HTR-8/SVneo (cell line): ENCODE results near the gene KIAA0232.
"Not testable (repeated sequence)": the region's sequence is repeated elsewhere in the genome, so short reads cannot be mapped to it uniquely, and the experiment has no call there.

Experiments used
- DNase-seq: peaks from one replicate; pipeline ENCODE4 v3.0.0; 2011; ENCODE audit warnings: low spot score, mixed read lengths; ENCODE audit not compliant: insufficient read length
- FAIRE-seq: peaks from 2 replicates; lab custom pipeline; 2011; peaks lifted over from hg19 to GRCh38; lab: Jason Lieb, UNC

KIAA0232 gene

GRCh38 chr4:6893449-6894085 lies 111.0 kb downstream of the KIAA0232 start:
- no peak for FAIRE-seq
- no peak for DNase-seq

GRCh38 chr4:6894086-6894478 lies 111.6 kb downstream of the KIAA0232 start:
- no peak for DNase-seq
- FAIRE-seq = no peak

DNA sequence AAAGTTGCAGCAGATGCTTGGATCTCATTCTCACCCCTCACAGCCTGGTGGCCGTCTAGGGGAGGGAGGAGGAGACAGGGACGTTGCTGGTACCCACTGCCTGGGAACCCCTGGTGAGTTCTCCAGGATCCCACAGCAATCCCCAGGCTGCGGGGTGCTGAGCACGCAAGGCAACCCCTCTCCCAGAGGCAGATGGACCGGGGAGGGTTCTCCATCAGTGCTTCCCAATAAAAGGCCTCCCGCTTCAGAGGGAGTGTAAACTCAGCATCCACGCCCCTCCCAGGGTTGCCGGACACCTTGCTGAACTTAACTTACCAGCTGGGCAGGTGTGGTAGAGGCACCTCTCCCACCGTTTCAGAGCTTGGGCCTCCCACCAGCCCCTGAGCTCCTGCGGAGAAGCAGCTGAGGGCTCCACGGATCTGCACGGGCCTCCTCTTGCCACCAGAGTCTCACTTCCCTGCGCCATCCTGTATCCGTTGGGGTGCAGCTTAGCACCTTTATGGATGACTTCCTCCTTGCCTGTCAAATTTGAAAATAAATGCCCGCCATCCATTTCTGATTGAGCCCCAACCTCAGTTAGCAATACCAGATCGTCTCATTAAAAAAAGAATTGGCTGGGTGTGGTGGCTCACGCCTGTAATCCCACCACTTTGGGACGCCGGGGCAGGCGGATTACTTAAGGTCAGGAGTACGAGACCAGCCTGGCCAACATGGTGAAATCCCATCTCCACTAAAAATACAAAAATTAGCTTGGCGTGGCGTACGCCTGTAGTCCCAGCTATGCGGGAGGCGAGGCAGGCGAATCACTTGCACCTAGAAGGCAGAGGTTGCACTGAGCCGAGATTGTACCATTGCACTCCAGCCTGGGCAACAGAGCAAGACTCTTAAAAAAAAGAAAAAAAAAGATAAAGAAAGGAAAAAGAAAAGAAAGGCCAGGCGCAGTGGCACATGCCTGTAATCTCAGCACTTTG lies 112.3 kb downstream of the KIAA0232 start:
- no peak for FAIRE-seq
- no peak for DNase-seq

GRCh38 chr4:6896035-6896434 lies 113.5 kb downstream of the KIAA0232 start:
- DNase-seq = no peak
- FAIRE-seq = no peak

GRCh38 chr4:6898763-6899162 lies 116.2 kb downstream of the KIAA0232 start:
- DNase-seq (no peak), FAIRE-seq (no peak)

GRCh38 chr4:6900181-6900812 lies 117.8 kb downstream of the KIAA0232 start:
- FAIRE-seq (no peak), DNase-seq (no peak)

DNA sequence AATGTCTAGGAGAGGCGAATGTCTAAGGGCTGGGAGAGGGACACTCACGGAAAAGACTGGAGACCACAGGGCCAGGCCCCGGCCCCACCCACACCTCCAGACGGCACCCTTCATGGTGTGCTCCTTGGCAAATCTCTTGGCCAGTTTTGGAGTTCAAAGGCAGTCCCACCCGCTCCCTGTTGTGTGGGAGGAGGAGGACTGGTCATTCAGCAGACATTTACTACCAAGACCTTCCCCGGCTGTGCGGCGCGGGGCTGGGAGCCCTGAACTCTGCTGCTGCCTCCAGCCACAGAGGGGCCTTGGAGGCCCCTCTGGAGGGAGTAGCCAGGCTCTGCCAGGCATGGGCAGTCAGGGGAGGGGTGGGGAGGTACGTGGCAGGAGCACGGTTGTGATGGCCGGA lies 118.4 kb downstream of the KIAA0232 start:
- DNase-seq (no peak), FAIRE-seq (no peak)

DNA sequence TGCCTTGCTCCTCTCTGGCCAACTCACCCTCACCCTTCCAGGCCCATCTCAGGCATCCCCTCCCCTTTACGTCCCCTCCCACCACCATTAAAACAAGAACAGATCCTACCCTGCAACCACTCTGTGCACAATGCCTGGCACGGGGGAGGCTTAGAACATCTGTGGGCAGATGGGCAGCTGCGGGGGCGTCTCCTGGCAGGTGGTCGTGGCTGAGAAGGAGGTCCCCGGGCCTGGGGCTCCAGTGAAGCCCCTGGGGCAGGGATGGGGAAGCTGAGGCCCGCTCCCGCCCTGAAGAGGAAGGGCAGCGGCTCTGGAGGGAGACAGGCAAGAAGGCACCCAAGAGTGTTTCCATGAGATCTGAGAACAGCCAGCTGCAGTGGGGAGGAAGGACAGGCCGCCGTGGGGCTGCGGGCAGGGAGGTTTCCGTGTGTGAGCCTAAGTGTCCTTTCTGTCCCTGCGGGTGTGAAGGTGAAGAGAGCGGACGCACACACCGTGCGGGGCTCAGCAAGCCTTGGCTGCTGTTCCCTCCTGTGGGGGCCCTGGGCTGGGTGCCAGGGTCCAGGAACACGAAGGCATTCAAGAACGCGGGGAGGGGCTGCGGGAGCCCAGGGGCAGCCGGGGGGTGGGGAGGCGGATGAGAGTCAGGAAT lies 119.3 kb downstream of the KIAA0232 start:
- no peak for FAIRE-seq

GRCh38 chr4:6902318-6903042 lies 120.0 kb downstream of the KIAA0232 start:
- DNase-seq (no peak), FAIRE-seq (no peak)

More for the DNA sequence above, 119.3 kb downstream of the KIAA0232 start:
- no peak for DNase-seq

- no peak for DNase-seq
- no peak for FAIRE-seq
Measured at GRCh38 chr4:6905516-6906445, 123.3 kb downstream of the KIAA0232 start.

GRCh38 chr4:6906486-6906885 lies 124.0 kb downstream of the KIAA0232 start:
- not testable (repeated sequence) for FAIRE-seq, DNase-seq

GRCh38 chr4:6907658-6908191 lies 125.2 kb downstream of the KIAA0232 start:
- DNase-seq = no peak

DNA sequence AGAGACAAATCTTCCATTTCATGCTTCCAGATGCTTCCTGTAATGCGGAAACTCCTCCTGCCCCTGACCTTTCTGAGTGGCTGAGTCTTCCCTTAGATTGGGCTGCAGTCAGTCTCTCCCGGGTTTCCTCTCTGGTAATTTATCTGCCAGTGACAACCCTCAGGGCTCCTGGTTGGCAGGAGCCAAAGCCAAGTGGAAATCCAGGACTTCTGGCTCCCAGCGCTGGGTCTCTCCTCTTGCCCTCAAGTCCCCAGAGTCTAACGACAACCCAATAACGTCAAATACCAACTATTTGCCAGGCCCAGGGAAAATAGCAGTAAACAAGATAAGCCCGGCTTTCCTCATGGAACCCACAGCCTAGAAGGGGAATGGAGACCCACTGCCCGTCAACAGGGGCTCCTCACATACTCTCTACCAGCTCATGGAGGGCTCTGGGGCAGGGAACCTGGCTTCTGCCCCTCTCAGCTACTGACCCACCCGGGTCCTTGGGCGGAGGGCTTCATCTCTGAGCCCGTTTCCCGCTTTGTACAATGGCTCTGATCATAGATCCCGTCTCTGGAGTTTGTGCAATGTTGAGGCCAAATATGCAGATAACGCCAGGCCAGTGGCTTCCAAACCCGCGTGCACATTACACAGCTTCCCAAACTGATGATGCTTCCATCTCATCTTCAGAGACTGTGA lies 126.0 kb downstream of the KIAA0232 start:
- DNase-seq (no peak), FAIRE-seq (no peak)

More at GRCh38 chr4:6907658-6908191, 125.2 kb downstream of the KIAA0232 start:
- no peak for FAIRE-seq

- FAIRE-seq (no peak), DNase-seq (peak; percentile 88)
Measured at GRCh38 chr4:6909113-6909969, 126.8 kb downstream of the KIAA0232 start, which contains the start of gene TBC1D14. TSS of gene TBC1D14 (plus strand) at chr4:6909826. CDS start at chr4:6923390, 13,564 bp downstream.

DNA sequence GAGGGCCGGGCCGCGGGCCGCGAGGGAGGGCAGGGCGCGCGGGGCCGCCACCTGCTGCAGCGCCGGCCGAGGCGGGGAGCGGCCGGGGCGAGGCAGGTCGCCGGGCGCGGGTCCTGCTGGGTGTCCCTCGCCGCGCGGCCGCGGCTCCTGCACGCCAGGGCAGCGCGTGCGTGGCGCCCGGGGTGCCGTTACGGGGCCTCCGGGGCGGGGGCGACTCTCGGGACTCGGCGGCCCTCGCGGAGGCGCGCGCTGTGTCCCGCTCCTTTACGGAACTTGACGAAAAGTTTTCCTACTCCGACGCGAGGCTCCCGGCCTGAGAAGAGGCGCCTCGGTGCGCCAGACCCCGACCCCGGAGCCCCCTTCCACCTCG lies 127.4 kb downstream of the KIAA0232 start:
- no peak for FAIRE-seq
- DNase-seq = no peak

DNA sequence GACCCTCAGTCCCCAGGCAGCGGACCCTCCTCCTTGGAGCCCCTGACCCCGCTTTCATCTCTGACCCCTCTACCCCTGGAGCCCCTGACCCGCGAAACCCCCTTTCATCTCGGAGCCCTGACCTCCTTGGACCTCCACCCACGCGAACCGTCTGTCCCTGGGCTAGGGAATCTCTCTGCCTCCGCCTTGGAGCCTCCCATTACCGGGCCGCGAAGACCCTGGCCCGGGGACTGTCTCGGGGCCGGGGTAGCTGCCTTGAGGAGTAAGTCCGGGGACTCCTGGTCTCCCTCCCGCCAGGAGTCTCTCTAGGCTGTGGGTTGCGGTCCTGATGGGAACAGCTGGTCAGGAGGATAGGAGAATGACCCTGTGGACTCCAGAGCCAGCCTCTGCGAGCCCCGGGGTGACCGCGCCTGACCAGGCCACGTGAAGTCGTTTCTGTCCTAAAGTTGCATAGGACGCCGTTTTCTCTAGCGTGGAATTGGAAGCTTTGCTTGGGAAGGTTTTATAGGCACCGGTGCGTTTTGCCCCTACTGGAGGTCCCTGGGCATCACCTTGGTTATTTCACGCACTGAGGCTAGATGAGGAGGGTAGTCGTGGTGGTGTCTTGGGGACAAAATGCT lies 127.9 kb downstream of the KIAA0232 start:
- no peak for DNase-seq

More for the DNA sequence above, 127.9 kb downstream of the KIAA0232 start:
- no peak for FAIRE-seq
